Measurements from ENCODE around the gene OR6N2. TPM values are rescaled to one million over a fixed set of nuclear protein-coding genes. Genes with fewer than 3 reads are reported as not detected.

OR6N2 gene
- total RNA-seq, 6 donors from 2014 or later = 0.10 to 0.26 TPM; not detected in 4

DNA sequence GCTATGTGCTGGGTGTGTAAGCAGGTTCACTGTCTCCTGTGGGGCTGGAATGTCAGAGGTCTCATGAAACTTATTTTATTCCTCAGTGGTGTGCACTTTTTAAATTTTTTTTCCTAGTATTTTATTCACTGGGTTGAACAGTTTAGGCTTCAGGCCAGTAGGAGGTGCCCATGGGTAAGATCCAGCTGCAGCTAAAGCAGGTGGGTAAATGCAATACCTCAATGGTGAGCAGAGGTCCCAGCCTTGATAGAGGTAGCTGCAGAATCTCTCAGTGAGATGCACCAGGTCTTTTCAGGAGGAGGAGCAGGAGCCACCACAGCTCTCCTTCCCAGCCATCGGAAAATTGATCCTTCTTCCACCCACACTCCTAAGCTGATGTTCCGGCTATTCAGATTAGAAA lies 12.6 kb upstream of the OR6N2 start:
- TF ChIP-seq POLR2AphosphoS5 (IDR thresholded peaks at IDR 0.05) = no peak
- TF ChIP-seq, protein P1, sequence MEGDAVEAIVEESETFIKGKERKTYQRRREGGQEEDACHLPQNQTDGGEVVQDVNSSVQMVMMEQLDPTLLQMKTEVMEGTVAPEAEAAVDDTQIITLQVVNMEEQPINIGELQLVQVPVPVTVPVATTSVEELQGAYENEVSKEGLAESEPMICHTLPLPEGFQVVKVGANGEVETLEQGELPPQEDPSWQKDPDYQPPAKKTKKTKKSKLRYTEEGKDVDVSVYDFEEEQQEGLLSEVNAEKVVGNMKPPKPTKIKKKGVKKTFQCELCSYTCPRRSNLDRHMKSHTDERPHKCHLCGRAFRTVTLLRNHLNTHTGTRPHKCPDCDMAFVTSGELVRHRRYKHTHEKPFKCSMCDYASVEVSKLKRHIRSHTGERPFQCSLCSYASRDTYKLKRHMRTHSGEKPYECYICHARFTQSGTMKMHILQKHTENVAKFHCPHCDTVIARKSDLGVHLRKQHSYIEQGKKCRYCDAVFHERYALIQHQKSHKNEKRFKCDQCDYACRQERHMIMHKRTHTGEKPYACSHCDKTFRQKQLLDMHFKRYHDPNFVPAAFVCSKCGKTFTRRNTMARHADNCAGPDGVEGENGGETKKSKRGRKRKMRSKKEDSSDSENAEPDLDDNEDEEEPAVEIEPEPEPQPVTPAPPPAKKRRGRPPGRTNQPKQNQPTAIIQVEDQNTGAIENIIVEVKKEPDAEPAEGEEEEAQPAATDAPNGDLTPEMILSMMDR (IDR thresholded peaks at IDR 0.05) = peak in 1 of 6 experiments; percentile 20
- DNase-seq = no peak
- ATAC-seq (ENCODE audit: low FRiP score in 2 of 2) = peak in 1 of 2 donors; percentile 45
- no peak overlapping the region for H3K4me3 ChIP-seq
- H3K27ac ChIP-seq = no peak overlapping the region
- WGBS, 2 donors = 87 to 90% methylated on average over 2 of the region's 2 CpGs
- H3K9me3 ChIP-seq = no peaks in the 10 kb centered on the region
- no peaks in the 10 kb centered on the region for H3K27me3 ChIP-seq
- no peaks in the 10 kb centered on the region for H3K4me1 ChIP-seq
- H3K36me3 ChIP-seq = no peaks in the 10 kb centered on the region

GRCh38 chr1:158771950-158772866 lies 8.8 kb downstream of the OR6N2 start, which contains the start of gene OR6N1:
TSS of gene OR6N1 (minus strand) at chr1:158772195. CDS start at chr1:158766682, 5,513 bp downstream.
- Histone ChIP-seq H3K27me3 (no peaks in the 10 kb centered on the region), H3K4me3 (no peak within 1 kb of the TSS), H3K4me1 (no peaks in the 10 kb centered on the region), H3K36me3 (no peaks in the 10 kb centered on the region), H3K9me3 (no peaks in the 10 kb centered on the region), H3K27ac (no peak within 1 kb of the TSS)
- WGBS, 2 donors = 46 to 53% methylated on average over 6 of the region's 6 CpGs
- ATAC-seq (ENCODE audit: low FRiP score in 2 of 2) (no peak), DNase-seq (no peak)
- no peak for TF ChIP-seq POLR2A (IDR thresholded peaks at IDR 0.05)
- TF ChIP-seq POLR2AphosphoS5 (IDR thresholded peaks at IDR 0.05) = no peak
- TF ChIP-seq, protein P1 (IDR thresholded peaks at IDR 0.05) = no peak
- TF ChIP-seq EP300 (IDR thresholded peaks at IDR 0.05) = no peak

GRCh38 chr1:158754420-158754819 lies 26.6 kb downstream of the OR6N2 start, which contains the start of gene OR6K6:
TSS of gene OR6K6 (plus strand) at chr1:158754720. CDS start at chr1:158754888, 168 bp downstream.
- H3K4me1 ChIP-seq = no peaks in the 10 kb centered on the region
- ATAC-seq (ENCODE audit: low FRiP score in 2 of 2) (no peak), DNase-seq (no peak)
- WGBS, 2 donors = 85 to 89% methylated on average over 2 of the region's 2 CpGs
- no peak within 1 kb of the TSS for H3K4me3 ChIP-seq
- H3K9me3 ChIP-seq = no peaks in the 10 kb centered on the region
- no peak within 1 kb of the TSS for H3K27ac ChIP-seq
- no peaks in the 10 kb centered on the region for H3K27me3 ChIP-seq
- TF ChIP-seq EP300 (IDR thresholded peaks at IDR 0.05) = no peak
- TF ChIP-seq POLR2AphosphoS5 (IDR thresholded peaks at IDR 0.05) = no peak
- TF ChIP-seq, protein P1 (IDR thresholded peaks at IDR 0.05) = no peak
- no peak for TF ChIP-seq POLR2A (IDR thresholded peaks at IDR 0.05)
- H3K36me3 ChIP-seq = no peaks in the 10 kb centered on the region

- Histone ChIP-seq H3K27ac (no peak overlapping the region), H3K9me3 (no peaks in the 10 kb centered on the region), H3K4me3 (no peak overlapping the region), H3K4me1 (no peaks in the 10 kb centered on the region), H3K27me3 (no peaks in the 10 kb centered on the region), H3K36me3 (no peaks in the 10 kb centered on the region)
- TF ChIP-seq EP300 (IDR thresholded peaks at IDR 0.05) = no peak
- TF ChIP-seq, protein P1 (IDR thresholded peaks at IDR 0.05) = no peak
- no peak for TF ChIP-seq POLR2A (IDR thresholded peaks at IDR 0.05)
- TF ChIP-seq POLR2AphosphoS5 (IDR thresholded peaks at IDR 0.05) = no peak
- ATAC-seq (ENCODE audit: low FRiP score in 2 of 2) (peak in 1 of 2 donors; percentile 37), DNase-seq (peak in 1 of 2 donors; percentile 32)
- 86 to 91% methylated on average over 8 to 9 of the region's 9 CpGs for whole genome bisulfite sequencing, 2 donors
Observed at GRCh38 chr1:158752155-158752712, 28.8 kb downstream of the OR6N2 start.

Data from upper lobe of left lung (tissue), 6 donors.